Measurements from ENCODE around the gene YEATS4.
A peak's percentile ranks its signal among the peaks of the same experiment; 100 is the strongest.

The YEATS4 gene

DNA sequence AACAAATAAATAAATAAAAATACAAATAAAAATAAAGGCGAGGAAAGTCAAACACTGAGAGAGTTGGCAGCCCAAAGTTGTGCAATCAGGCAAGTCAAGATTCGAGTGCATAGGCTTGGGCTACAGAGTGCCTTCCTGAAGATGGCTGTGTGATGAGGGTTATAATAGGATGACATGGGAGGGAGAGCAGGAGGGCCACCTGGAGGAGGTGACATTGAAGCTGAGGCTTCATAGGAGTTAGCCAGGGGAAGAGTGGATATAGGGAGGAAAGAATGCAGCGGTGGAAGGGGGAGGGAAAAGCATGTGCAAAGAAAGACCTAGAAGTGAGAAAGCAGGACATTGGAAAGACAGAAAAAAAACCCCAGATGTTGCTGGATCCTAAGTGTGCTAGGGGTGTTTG lies 53.1 kb downstream of the YEATS4 start:
- Histone ChIP-seq H3K14ac (ENCODE audit: low read length) (no peak overlapping the region), H2AFZ (ENCODE audit: insufficient read depth, low read length, poor library complexity) (no peak overlapping the region)

DNA sequence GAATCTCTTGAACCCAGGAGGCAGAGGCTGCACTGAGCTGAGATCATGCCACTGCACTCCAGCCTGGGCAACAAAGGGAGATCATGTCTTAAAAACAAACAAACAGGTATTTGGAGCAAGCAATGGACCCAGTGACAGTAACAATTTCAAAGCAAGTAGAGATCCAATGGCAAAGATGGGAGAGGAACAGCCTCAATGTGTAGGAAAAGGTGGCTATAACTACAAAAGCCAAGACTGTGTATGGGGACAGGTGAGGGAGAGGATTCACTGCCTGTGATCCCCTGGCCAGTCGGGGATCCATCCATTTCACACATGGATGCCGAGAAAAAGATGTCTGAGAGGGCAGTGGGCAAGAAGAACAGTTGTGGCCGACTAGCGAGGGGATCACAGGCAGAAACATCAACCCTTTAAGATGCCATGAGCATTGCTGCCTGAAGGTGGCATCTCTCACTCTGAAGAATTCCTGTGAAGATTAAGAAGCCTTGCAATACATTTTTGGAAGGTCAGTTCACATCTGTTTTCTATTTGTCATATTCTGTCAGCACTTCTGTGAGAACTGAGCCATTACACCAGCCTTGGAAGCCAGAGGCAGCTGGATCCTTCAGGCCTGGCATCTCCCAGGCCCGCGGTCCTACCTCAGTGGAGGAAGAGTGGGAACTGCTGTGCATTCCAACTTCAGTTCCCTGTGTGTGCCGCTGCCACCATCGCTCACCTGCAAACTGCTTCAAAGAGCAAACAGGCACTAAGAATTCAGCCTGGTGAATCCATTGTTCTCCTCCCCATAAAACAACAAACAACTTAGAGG lies 56.1 kb downstream of the YEATS4 start:
- Histone ChIP-seq H4K91ac (ENCODE audit: low read depth, low read length) (peak overlapping the region; percentile 93), H3K14ac (ENCODE audit: low read length) (peak overlapping the region; percentile 71), H3K4ac (ENCODE audit: low read depth, low read length) (peak overlapping the region; percentile 30), H2BK12ac (ENCODE audit: low read length) (peak overlapping the region; percentile 91), H3K4me1 (ENCODE audit: control insufficient read depth in 1 of 2, insufficient read depth in 2 of 2, low read length in 2 of 2) (peaks cover 16 to 20% of the 10 kb centered on the region in 2 experiments), H2BK5ac (ENCODE audit: low read depth, low read length, poor library complexity) (peak overlapping the region; percentile 93), H3K79me2 (ENCODE audit: control insufficient read depth, insufficient read depth, low read length, poor library complexity) (no peaks in the 10 kb centered on the region), H3K36me3 (ENCODE audit: control insufficient read depth in 1 of 2, insufficient read depth in 2 of 2, low read length in 2 of 2) (no peaks in the 10 kb centered on the region), H3K27me3 (ENCODE audit: insufficient read depth, low read length) (no peaks in the 10 kb centered on the region), H4K12ac (ENCODE audit: low read depth, low read length) (peak overlapping the region; percentile 28), H2AFZ (ENCODE audit: insufficient read depth, low read length, poor library complexity) (no peak overlapping the region), H3K9me3 (ENCODE audit: insufficient read depth, low read depth, low read length) (no peaks in the 10 kb centered on the region), H3K23ac (ENCODE audit: low read length) (no peak overlapping the region), H2AK5ac (ENCODE audit: low read length) (peak overlapping the region; percentile 65), H3K4me2 (ENCODE audit: low read length) (peak overlapping the region; percentile 41), H3K27ac (ENCODE audit: low read depth, low read length) (peak overlapping the region; percentile 95), H2BK120ac (ENCODE audit: insufficient read depth, low read length, poor library complexity) (peak overlapping the region; percentile 94), H3K18ac (ENCODE audit: low read length) (peak overlapping the region; percentile 58), H3K79me1 (ENCODE audit: low read length) (peaks cover 22% of the 10 kb centered on the region), H3K9ac (ENCODE audit: low read length) (no peak overlapping the region), H4K8ac (ENCODE audit: low read depth, low read length) (peak overlapping the region; percentile 52), H3K4me3 (ENCODE audit: low read depth, low read length) (no peak overlapping the region)
- WGBS (ENCODE audit: extremely low coverage, insufficient coverage, insufficient read length), result no CpG with 5 or more reads among the region's 8 CpGs
- peak; percentile 80 to 95 for DNase-seq

More for the DNA sequence above, 53.1 kb downstream of the YEATS4 start:
- H3K27ac ChIP-seq (ENCODE audit: low read depth, low read length), result no peak overlapping the region
- no peak overlapping the region for H3K4me3 ChIP-seq (ENCODE audit: low read depth, low read length)
- no peak overlapping the region for H4K12ac ChIP-seq (ENCODE audit: low read depth, low read length)
- no peak overlapping the region for H2AK5ac ChIP-seq (ENCODE audit: low read length)
- H2BK120ac ChIP-seq (ENCODE audit: insufficient read depth, low read length, poor library complexity), result no peak overlapping the region
- H3K79me1 ChIP-seq (ENCODE audit: low read length), result peaks cover 27% of the 10 kb centered on the region
- H3K23ac ChIP-seq (ENCODE audit: low read length), result no peak overlapping the region
- no peaks in the 10 kb centered on the region for H3K79me2 ChIP-seq (ENCODE audit: control insufficient read depth, insufficient read depth, low read length, poor library complexity)
- H3K36me3 ChIP-seq (ENCODE audit: control insufficient read depth in 1 of 2, insufficient read depth in 2 of 2, low read length in 2 of 2), result no peaks in the 10 kb centered on the region
- no peak overlapping the region for H3K9ac ChIP-seq (ENCODE audit: low read length)
- H3K9me3 ChIP-seq (ENCODE audit: insufficient read depth, low read depth, low read length), result no peaks in the 10 kb centered on the region
- H2BK5ac ChIP-seq (ENCODE audit: low read depth, low read length, poor library complexity), result no peak overlapping the region
- no peak overlapping the region for H3K18ac ChIP-seq (ENCODE audit: low read length)
- peak overlapping the region; percentile 43 for H4K91ac ChIP-seq (ENCODE audit: low read depth, low read length)
- peaks cover 20% of the 10 kb centered on the region in 2 experiments for H3K4me1 ChIP-seq (ENCODE audit: control insufficient read depth in 1 of 2, insufficient read depth in 2 of 2, low read length in 2 of 2)
- DNase-seq, result no peak
- H3K27me3 ChIP-seq (ENCODE audit: insufficient read depth, low read length), result no peaks in the 10 kb centered on the region
- peak overlapping the region; percentile 78 for H2BK12ac ChIP-seq (ENCODE audit: low read length)
- H4K8ac ChIP-seq (ENCODE audit: low read depth, low read length), result no peak overlapping the region
- no peak overlapping the region for H3K4ac ChIP-seq (ENCODE audit: low read depth, low read length)
- no peak overlapping the region for H3K4me2 ChIP-seq (ENCODE audit: low read length)
- WGBS (ENCODE audit: extremely low coverage, insufficient coverage, insufficient read length), result no CpG with 5 or more reads among the region's 3 CpGs

DNA sequence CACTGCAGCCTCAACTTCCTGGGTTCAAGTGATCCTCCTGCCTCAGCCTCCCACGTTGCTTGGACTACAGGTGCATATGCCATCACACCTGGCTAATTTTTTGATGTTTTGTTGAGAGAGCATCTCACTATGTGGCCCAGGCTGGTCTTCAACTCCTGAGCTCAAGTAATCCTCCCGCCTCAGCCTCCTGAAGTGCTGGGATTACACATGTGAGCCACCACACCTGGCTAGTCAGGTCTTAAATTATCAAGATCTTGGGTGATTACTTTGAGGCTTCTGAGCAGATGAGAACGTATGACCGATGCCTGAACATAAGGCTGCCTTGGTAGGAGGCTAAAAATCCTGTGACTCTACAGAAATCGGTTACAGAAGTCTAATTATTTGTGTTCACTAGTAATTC lies 57.7 kb downstream of the YEATS4 start:
- Histone ChIP-seq H3K36me3 (ENCODE audit: control insufficient read depth in 1 of 2, insufficient read depth in 2 of 2, low read length in 2 of 2) (no peaks in the 10 kb centered on the region), H4K12ac (ENCODE audit: low read depth, low read length) (no peak overlapping the region), H2AFZ (ENCODE audit: insufficient read depth, low read length, poor library complexity) (no peak overlapping the region), H2BK120ac (ENCODE audit: insufficient read depth, low read length, poor library complexity) (peak overlapping the region; percentile 81), H3K4me2 (ENCODE audit: low read length) (no peak overlapping the region), H3K79me2 (ENCODE audit: control insufficient read depth, insufficient read depth, low read length, poor library complexity) (no peaks in the 10 kb centered on the region), H3K79me1 (ENCODE audit: low read length) (peaks cover 20% of the 10 kb centered on the region), H4K8ac (ENCODE audit: low read depth, low read length) (peak overlapping the region; percentile 16), H3K27ac (ENCODE audit: low read depth, low read length) (no peak overlapping the region), H4K91ac (ENCODE audit: low read depth, low read length) (peak overlapping the region; percentile 57), H3K4me1 (ENCODE audit: control insufficient read depth in 1 of 2, insufficient read depth in 2 of 2, low read length in 2 of 2) (peaks cover 16 to 20% of the 10 kb centered on the region in 2 experiments), H3K23ac (ENCODE audit: low read length) (no peak overlapping the region), H3K18ac (ENCODE audit: low read length) (peak overlapping the region; percentile 46), H3K27me3 (ENCODE audit: insufficient read depth, low read length) (no peaks in the 10 kb centered on the region), H3K9me3 (ENCODE audit: insufficient read depth, low read depth, low read length) (no peaks in the 10 kb centered on the region), H2BK12ac (ENCODE audit: low read length) (peak overlapping the region; percentile 86), H2AK5ac (ENCODE audit: low read length) (peak overlapping the region; percentile 84), H3K9ac (ENCODE audit: low read length) (no peak overlapping the region), H3K4ac (ENCODE audit: low read depth, low read length) (peak overlapping the region; percentile 58), H3K4me3 (ENCODE audit: low read depth, low read length) (no peak overlapping the region), H2BK5ac (ENCODE audit: low read depth, low read length, poor library complexity) (peak overlapping the region; percentile 75), H3K14ac (ENCODE audit: low read length) (peak overlapping the region; percentile 67)
- no CpG with 5 or more reads among the region's 5 CpGs for WGBS (ENCODE audit: extremely low coverage, insufficient coverage, insufficient read length)
- DNase-seq, result peak; percentile 35 to 60

DNA sequence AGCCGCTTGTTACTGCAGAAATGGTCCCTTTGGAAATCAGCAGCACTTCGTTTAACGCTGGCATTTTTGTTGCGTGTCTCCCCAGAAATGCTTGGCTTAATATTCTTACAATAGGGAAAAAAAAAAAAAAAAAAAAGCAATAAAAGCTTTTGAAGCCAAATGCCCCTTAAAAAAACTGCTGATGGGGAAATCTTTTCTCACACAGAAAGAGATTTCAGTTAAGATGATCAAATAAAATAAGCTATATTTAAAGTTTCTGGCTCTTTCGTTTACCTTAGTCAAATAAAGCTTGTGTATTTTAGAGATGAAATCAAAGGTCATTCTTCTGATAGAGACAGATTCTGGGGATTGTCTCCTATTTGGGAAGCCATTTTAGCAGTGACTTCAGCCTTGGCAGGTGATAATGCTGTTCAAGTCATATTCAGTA lies 58.2 kb downstream of the YEATS4 start:
- no peak overlapping the region for H4K12ac ChIP-seq (ENCODE audit: low read depth, low read length)
- no peak overlapping the region for H2AFZ ChIP-seq (ENCODE audit: insufficient read depth, low read length, poor library complexity)
- H3K4me2 ChIP-seq (ENCODE audit: low read length), result no peak overlapping the region
- H3K23ac ChIP-seq (ENCODE audit: low read length), result no peak overlapping the region
- H2BK12ac ChIP-seq (ENCODE audit: low read length), result no peak overlapping the region
- H2BK120ac ChIP-seq (ENCODE audit: insufficient read depth, low read length, poor library complexity), result no peak overlapping the region
- no CpG with 5 or more reads among the region's 5 CpGs for WGBS (ENCODE audit: extremely low coverage, insufficient coverage, insufficient read length)
- H4K8ac ChIP-seq (ENCODE audit: low read depth, low read length), result no peak overlapping the region
- H3K4me1 ChIP-seq (ENCODE audit: control insufficient read depth in 1 of 2, insufficient read depth in 2 of 2, low read length in 2 of 2), result peaks cover 16 to 20% of the 10 kb centered on the region in 2 experiments
- no peak overlapping the region for H2AK5ac ChIP-seq (ENCODE audit: low read length)
- H3K36me3 ChIP-seq (ENCODE audit: control insufficient read depth in 1 of 2, insufficient read depth in 2 of 2, low read length in 2 of 2), result no peaks in the 10 kb centered on the region
- no peak for DNase-seq
- peaks cover 20% of the 10 kb centered on the region for H3K79me1 ChIP-seq (ENCODE audit: low read length)
- no peaks in the 10 kb centered on the region for H3K79me2 ChIP-seq (ENCODE audit: control insufficient read depth, insufficient read depth, low read length, poor library complexity)
- no peak overlapping the region for H3K27ac ChIP-seq (ENCODE audit: low read depth, low read length)
- H3K14ac ChIP-seq (ENCODE audit: low read length), result no peak overlapping the region
- no peak overlapping the region for H3K4me3 ChIP-seq (ENCODE audit: low read depth, low read length)
- no peak overlapping the region for H2BK5ac ChIP-seq (ENCODE audit: low read depth, low read length, poor library complexity)
- no peak overlapping the region for H3K9ac ChIP-seq (ENCODE audit: low read length)
- no peak overlapping the region for H3K4ac ChIP-seq (ENCODE audit: low read depth, low read length)
- H4K91ac ChIP-seq (ENCODE audit: low read depth, low read length), result no peak overlapping the region
- H3K27me3 ChIP-seq (ENCODE audit: insufficient read depth, low read length), result no peaks in the 10 kb centered on the region
- no peak overlapping the region for H3K18ac ChIP-seq (ENCODE audit: low read length)
- H3K9me3 ChIP-seq (ENCODE audit: insufficient read depth, low read depth, low read length), result no peaks in the 10 kb centered on the region

Measured in trophoblast cell (in vitro differentiated cells and primary cell).